DOHH2 (cell line): ENCODE measurements around the gene METTL9.

Experiments used
- EZH2phosphoT487 ChIP-seq: fragments of 200-600 bp; sonication (generic); IDR thresholded peaks from 2 replicates; pipeline ENCODE4 v1.6.1; 2017; ENCODE audit warnings: borderline replicate concordance, mild to moderate bottlenecking, antibody characterized with exemption, low read length, moderate library complexity, mixed read lengths
- TF ChIP-seq, protein P1 (sequence below): fragments of 200-600 bp; sonication (generic); IDR thresholded peaks from one replicate; pipeline ENCODE4 v1.5.1; 2014; ENCODE audit warnings: antibody characterized with exemption, mild to moderate bottlenecking, low read depth, low read length; ENCODE audit not compliant: poor library complexity, severe bottlenecking

DNA sequence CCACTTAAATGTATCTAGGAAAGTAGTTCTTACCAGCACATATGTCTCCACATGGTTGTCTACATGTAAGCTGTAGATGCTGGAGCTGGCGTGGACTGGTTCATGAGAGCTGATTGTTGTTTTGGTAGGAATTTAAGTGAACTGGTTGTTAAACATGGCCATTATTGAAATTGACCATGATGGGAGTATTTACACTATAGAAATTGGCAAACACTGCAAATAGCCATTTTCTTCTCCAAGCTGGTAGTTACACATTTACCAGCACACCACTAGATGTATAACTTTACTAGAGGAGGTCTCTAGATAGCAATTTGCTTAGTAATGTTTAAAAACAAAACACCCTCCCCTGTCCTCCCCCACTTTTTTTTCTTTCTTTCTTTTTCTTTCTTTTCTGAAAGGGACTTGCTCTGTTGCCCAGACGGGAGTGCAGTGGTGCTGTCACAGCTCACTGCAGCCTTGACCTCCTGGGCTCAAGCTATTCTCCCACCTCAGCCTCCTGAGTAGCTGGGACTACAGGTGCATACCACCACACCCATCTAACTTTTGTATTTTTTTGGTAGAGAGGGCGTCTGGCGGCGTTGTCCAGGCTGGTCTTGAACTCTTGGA, 28.8 kb downstream of the METTL9 start:
- TF ChIP-seq, protein P1, sequence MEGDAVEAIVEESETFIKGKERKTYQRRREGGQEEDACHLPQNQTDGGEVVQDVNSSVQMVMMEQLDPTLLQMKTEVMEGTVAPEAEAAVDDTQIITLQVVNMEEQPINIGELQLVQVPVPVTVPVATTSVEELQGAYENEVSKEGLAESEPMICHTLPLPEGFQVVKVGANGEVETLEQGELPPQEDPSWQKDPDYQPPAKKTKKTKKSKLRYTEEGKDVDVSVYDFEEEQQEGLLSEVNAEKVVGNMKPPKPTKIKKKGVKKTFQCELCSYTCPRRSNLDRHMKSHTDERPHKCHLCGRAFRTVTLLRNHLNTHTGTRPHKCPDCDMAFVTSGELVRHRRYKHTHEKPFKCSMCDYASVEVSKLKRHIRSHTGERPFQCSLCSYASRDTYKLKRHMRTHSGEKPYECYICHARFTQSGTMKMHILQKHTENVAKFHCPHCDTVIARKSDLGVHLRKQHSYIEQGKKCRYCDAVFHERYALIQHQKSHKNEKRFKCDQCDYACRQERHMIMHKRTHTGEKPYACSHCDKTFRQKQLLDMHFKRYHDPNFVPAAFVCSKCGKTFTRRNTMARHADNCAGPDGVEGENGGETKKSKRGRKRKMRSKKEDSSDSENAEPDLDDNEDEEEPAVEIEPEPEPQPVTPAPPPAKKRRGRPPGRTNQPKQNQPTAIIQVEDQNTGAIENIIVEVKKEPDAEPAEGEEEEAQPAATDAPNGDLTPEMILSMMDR = no peak
- TF ChIP-seq EZH2phosphoT487 = no peak
